Mammary epithelial cell (primary cell): ENCODE data around the gene TMEM171.

Experiments used
- CTCF ChIP-seq, 2 donors: IDR thresholded peaks in 1 of 2; conservative IDR thresholded peaks in 1 of 2; 2 replicates each; pipeline ENCODE4 v1.5.1; 2011 to 2012; ENCODE audit warnings: inconsistent platforms in 2 of 2, low read length in 2 of 2, mild to moderate bottlenecking in 2 of 2, control low read depth in 1 of 2, low read depth in 1 of 2; ENCODE audit not compliant: insufficient read depth in 1 of 2; ENCODE audit errors: extremely low read depth in 1 of 2
- EZH2 ChIP-seq: IDR thresholded peaks from 2 replicates; pipeline ENCODE4 v1.6.1; 2012; ENCODE audit warnings: low read length, inconsistent platforms, borderline replicate concordance

- no peak for TF ChIP-seq CTCF (conservative IDR thresholded peaks at IDR 0.05 in 1 of 2, IDR thresholded peaks at IDR 0.05 in 1 of 2; ENCODE audit: extremely low read depth in 1 of 2, insufficient read depth in 1 of 2, low read depth in 1 of 2, low read length in 2 of 2)
- TF ChIP-seq EZH2, result no peak
Measured at GRCh38 chr5:73180566-73180965, 60.2 kb downstream of the TMEM171 start.
